ENCODE results near the gene ANO3. TPM values are rescaled to one million over a fixed set of nuclear protein-coding genes. Genes with fewer than 3 reads are reported as not detected.

The ANO3 gene
- total RNA-seq, 2 experiments from 2014 or later: not detected

DNA sequence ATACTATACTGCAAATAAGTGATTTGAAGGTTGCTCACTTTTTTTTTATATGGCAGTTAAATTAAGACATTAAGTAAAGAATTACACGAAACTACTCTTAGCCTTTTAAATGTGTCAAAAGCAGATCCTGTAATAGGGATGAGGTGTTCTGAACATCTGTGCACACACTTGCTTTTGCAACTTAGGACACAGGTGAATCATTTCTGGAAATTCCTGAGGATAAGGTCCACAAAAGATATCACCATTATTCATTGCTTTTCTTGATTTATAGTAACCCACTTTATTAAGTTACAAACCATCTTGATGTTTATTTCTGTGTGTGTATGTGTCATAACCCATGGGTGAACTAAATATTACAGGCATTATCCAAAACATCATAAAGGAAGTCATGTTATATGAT, 334.0 kb downstream of the ANO3 start:
- H3K9me3 Mint-ChIP-seq: peaks cover 3% of the 10 kb centered on the region
- intact Hi-C loops (cut with DNase I, micrococcal nuclease): no loop called here

DNA sequence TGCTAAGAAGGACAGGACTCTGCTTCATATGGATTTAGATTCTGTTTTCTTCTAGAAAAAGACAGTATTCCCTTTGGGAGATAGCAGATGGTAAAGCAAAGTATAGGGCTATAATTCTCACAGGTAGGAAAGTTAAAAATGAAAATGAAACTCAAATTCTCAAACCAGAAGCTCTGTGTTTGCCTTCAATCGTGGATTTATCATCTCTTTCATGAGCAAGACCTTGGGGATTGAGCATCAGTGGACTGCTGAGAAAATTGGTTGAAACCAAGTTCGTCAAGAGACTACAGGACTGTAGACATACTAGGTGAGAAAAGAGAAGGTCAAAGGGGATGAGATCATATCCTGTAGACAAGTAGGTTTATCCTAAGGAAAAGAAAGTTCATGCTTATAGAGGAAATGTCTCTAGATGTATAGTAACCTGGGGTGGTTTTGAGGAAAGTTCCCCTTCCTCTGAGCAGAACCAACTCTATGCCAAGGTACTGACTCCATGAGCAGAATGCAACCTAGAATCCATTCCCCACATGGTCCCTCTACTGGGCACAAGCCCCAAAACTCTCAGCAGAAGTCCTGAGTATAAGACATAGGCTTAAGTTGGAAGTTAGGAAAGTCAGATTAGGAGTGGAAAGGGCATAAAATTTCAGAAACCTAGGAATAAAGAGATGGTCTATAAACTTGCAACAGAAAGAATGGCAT, 343.5 kb downstream of the ANO3 start:
- intact Hi-C loops (cut with DNase I, micrococcal nuclease): no loop called here
- no peaks in the 10 kb centered on the region for H3K27me3 ChIP-seq (ENCODE audit: control insufficient read depth in 1 of 2, insufficient read depth in 2 of 2, low read length in 2 of 2)
- no peak for DNase-seq

More for the DNA sequence above, 334.0 kb downstream of the ANO3 start:
- TF ChIP-seq, protein P1, sequence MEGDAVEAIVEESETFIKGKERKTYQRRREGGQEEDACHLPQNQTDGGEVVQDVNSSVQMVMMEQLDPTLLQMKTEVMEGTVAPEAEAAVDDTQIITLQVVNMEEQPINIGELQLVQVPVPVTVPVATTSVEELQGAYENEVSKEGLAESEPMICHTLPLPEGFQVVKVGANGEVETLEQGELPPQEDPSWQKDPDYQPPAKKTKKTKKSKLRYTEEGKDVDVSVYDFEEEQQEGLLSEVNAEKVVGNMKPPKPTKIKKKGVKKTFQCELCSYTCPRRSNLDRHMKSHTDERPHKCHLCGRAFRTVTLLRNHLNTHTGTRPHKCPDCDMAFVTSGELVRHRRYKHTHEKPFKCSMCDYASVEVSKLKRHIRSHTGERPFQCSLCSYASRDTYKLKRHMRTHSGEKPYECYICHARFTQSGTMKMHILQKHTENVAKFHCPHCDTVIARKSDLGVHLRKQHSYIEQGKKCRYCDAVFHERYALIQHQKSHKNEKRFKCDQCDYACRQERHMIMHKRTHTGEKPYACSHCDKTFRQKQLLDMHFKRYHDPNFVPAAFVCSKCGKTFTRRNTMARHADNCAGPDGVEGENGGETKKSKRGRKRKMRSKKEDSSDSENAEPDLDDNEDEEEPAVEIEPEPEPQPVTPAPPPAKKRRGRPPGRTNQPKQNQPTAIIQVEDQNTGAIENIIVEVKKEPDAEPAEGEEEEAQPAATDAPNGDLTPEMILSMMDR (IDR thresholded peaks at IDR 0.05): no peak
- H3K27me3 ChIP-seq (ENCODE audit: control insufficient read depth in 1 of 2, insufficient read depth in 2 of 2, low read length in 2 of 2): no peaks in the 10 kb centered on the region
- no peaks in the 10 kb centered on the region for H3K36me3 ChIP-seq (ENCODE audit: insufficient read depth, low read length)
- H3K36me3 Mint-ChIP-seq (ENCODE audit: low read depth): no peaks in the 10 kb centered on the region
- H3K4me1 Mint-ChIP-seq (ENCODE audit: low read depth): no peaks in the 10 kb centered on the region
- H3K27ac ChIP-seq (ENCODE audit: low read depth in 1 of 2, low read length in 2 of 2): no peak overlapping the region
- no peak overlapping the region for H3K4me3 ChIP-seq (ENCODE audit: low read length)
- ChIA-PET POLR2A (no interaction called here), CTCF (no interaction called here)
- ATAC-seq (ENCODE audit: poor library complexity) (no peak), DNase-seq (no peak)
- no peaks in the 10 kb centered on the region for H3K9me3 ChIP-seq (ENCODE audit: control insufficient read depth in 1 of 2, insufficient read depth in 1 of 2, low read length in 2 of 2)
- H3K4me1 ChIP-seq (ENCODE audit: insufficient read depth, low read length): no peaks in the 10 kb centered on the region
- H3K27ac Mint-ChIP-seq: no peak overlapping the region
- H3K27me3 Mint-ChIP-seq: no peaks in the 10 kb centered on the region
- no peak overlapping the region for H3K4me3 Mint-ChIP-seq

DNA sequence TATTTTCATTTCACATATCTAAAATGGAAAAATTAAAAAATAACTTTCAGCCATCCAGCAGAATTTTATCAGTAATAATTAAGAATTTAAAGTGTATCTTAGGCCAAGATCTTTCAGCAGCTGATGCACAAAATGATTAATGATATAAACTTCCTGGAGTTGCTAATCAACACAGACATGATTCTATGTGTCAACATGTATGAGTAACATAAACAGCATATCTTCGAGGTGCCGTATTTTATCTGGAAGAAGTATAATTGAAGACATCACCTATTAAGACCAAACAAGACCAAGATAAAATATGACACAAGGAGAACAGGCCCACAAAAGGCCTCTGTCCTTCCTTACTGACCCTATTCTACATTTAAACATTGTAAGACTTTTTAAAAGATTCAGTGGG, 344.7 kb downstream of the ANO3 start:
- H3K27me3 Mint-ChIP-seq: no peaks in the 10 kb centered on the region
- DNase-seq (no peak), ATAC-seq (ENCODE audit: poor library complexity) (no peak)
- POLR2A ChIA-PET: no interaction called here
- no peaks in the 10 kb centered on the region for H3K36me3 Mint-ChIP-seq (ENCODE audit: low read depth)
- Histone ChIP-seq H3K27me3 (ENCODE audit: control insufficient read depth in 1 of 2, insufficient read depth in 2 of 2, low read length in 2 of 2) (no peaks in the 10 kb centered on the region), H3K4me3 (ENCODE audit: low read length) (no peak overlapping the region), H3K27ac (ENCODE audit: low read depth in 1 of 2, low read length in 2 of 2) (no peak overlapping the region), H3K9me3 (ENCODE audit: control insufficient read depth in 1 of 2, insufficient read depth in 1 of 2, low read length in 2 of 2) (no peaks in the 10 kb centered on the region), H3K4me1 (ENCODE audit: insufficient read depth, low read length) (no peaks in the 10 kb centered on the region), H3K36me3 (ENCODE audit: insufficient read depth, low read length) (no peaks in the 10 kb centered on the region)
- TF ChIP-seq, protein P1 (IDR thresholded peaks at IDR 0.05): no peak
- H3K27ac Mint-ChIP-seq: no peak overlapping the region
- intact Hi-C loops (cut with DNase I, micrococcal nuclease): no loop called here
- H3K9me3 Mint-ChIP-seq: no peaks in the 10 kb centered on the region
- CTCF ChIA-PET: no interaction called here
- H3K4me1 Mint-ChIP-seq (ENCODE audit: low read depth): no peaks in the 10 kb centered on the region
- H3K4me3 Mint-ChIP-seq: no peak overlapping the region

More for the DNA sequence above, 343.5 kb downstream of the ANO3 start:
- Mint-ChIP-seq H3K36me3 (ENCODE audit: low read depth) (no peaks in the 10 kb centered on the region), H3K27me3 (no peaks in the 10 kb centered on the region), H3K27ac (no peak overlapping the region), H3K4me3 (no peak overlapping the region), H3K9me3 (no peaks in the 10 kb centered on the region), H3K4me1 (ENCODE audit: low read depth) (no peaks in the 10 kb centered on the region)
- ChIA-PET CTCF (no interaction called here), POLR2A (no interaction called here)
- Histone ChIP-seq H3K27ac (ENCODE audit: low read depth in 1 of 2, low read length in 2 of 2) (no peak overlapping the region), H3K4me3 (ENCODE audit: low read length) (no peak overlapping the region), H3K9me3 (ENCODE audit: control insufficient read depth in 1 of 2, insufficient read depth in 1 of 2, low read length in 2 of 2) (no peaks in the 10 kb centered on the region), H3K36me3 (ENCODE audit: insufficient read depth, low read length) (no peaks in the 10 kb centered on the region), H3K4me1 (ENCODE audit: insufficient read depth, low read length) (no peaks in the 10 kb centered on the region)
- TF ChIP-seq, protein P1 (IDR thresholded peaks at IDR 0.05): no peak
- no peak for ATAC-seq (ENCODE audit: poor library complexity)
